GM13977 (cell line): ENCODE measurements around the gene RAB17.
A peak's percentile ranks its signal among the peaks of the same experiment; 100 is the strongest.

Experiments used
- DNase-seq: peaks from one replicate; pipeline ENCODE4 v3.0.0; 2012; ENCODE audit warnings: low spot score
- CTCF ChIP-seq: IDR thresholded peaks from 2 replicates; pipeline ENCODE4 v1.5.1; 2012; ENCODE audit warnings: mild to moderate bottlenecking, control low read depth; ENCODE audit not compliant: insufficient read depth; ENCODE audit errors: extremely low read depth, missing control alignments
- in situ Hi-C: fragments of 300-500 bp; cut with MboI; formaldehyde crosslinking; loops from one replicate; pipeline ENCODE4 v1.12.0; 2022; ENCODE audit warnings: low sequenced_read_pairs, low pct_unique_long_range_greater_than_20kb, mixed read lengths, inconsistent platforms; ENCODE audit not compliant: unreplicated experiment

RAB17 gene

GRCh38 chr2:237624565-237624964 is 34.0 kb upstream of the RAB17 start:
- peak; percentile 61 for DNase-seq
- in situ Hi-C loops, result no loop called here
- peak; percentile 28 for TF ChIP-seq CTCF

DNA sequence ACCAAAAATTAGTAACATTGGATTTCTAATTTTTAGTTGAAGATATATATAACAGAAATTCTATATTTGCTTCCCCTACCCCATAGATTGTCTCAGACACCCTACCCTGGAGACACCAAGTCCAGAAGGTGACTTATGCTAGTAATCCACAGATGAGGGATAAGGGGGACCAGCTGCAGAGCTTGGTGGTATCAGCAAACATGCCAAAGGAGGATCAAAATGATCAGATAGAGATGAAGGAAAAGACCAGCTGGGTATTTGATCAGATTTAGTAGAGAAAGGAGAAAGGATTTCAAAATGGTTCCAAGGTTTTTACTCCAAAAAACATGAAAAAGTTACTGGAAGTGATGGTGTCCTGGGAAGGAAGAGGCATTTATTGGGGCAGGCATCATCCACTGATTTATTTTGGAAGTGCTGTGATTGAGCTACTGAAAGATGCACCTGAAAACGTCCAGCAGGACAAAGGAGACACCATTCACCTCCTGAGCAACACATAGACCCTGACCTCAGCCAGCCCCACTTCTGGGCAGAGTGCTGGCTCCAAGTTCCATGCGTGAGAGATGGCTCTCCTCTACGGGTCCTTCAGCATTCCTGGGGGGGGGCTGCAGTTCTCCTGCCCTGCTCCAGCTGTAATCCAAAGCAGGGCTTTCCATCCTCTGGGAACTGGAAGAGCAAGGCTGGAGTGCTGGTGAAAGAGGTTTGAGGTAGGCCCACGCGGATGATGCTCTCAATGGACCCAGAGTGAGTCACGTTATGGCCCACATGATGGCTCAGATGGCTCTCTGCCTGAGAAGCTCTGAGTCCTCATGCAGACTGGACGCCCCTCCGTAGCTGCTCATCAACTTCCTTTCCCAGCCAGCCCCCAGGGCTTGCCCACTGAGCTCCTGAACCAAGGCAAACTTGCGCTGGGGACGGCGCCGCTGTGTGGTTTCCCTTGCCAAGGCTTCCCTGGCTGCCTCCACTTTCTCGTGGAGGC is 33.2 kb upstream of the RAB17 start:
- no peak for DNase-seq

DNA sequence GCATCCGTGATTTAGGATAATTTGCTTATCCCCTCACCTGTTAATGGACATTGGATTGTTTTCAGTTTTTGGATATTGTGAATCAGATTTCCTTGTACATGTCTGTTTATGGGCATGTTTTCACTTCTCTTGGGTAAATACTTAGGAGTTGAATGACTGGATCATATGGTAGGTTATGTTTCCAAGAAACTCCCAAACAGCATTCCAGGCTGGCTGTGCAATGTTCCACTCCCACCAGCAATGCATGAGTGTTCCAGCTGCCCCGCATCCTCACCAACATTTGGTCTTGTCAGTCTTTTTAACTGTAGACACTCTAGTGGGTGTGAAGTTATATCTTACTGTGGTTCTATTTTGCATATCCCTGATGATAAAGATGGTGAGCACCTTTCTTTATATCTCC is 27.9 kb upstream of the RAB17 start:
- no peak for DNase-seq
- in situ Hi-C loops, result no loop called here
- no peak for TF ChIP-seq CTCF

More for the DNA sequence above, 33.2 kb upstream of the RAB17 start:
- in situ Hi-C loops, result no loop called here
- TF ChIP-seq CTCF, result no peak

DNA sequence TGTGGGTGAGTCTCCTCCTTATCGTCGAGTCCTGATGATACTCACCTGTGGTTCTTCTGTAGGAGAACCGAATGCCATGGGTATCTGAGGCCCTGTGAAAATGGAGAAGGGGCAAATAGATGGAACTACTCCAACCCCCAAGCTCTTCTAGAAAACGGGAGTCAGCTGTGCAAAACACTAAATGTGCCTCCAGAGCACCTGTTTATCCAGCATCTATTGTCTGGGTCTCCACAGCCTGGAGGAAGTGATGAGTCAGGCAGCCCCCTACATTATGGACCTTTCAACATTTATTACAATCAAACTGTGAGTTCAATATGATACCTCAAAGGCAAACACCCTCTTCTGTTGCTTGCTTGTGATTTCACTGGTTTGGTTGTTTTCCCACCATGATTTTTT is 27.1 kb upstream of the RAB17 start:
- in situ Hi-C loops, result no loop called here
- no peak for TF ChIP-seq CTCF
- no peak for DNase-seq

GRCh38 chr2:237616734-237617586 is 26.4 kb upstream of the RAB17 start:
- DNase-seq, result no peak
- in situ Hi-C loops, result no loop called here
- no peak for TF ChIP-seq CTCF

- no peak for DNase-seq
- no peak for TF ChIP-seq CTCF
- in situ Hi-C loops, result no loop called here
These were observed 25.8 kb upstream of the RAB17 start for GRCh38 chr2:237616373-237616733.
